Measurements from ENCODE around the gene NAXE.
A peak's percentile ranks its signal among the peaks of the same experiment; 100 is the strongest.
"Not testable (repeated sequence)": the region's sequence is repeated elsewhere in the genome, so short reads cannot be mapped to it uniquely, and the experiment has no call there.

NAXE gene

DNA sequence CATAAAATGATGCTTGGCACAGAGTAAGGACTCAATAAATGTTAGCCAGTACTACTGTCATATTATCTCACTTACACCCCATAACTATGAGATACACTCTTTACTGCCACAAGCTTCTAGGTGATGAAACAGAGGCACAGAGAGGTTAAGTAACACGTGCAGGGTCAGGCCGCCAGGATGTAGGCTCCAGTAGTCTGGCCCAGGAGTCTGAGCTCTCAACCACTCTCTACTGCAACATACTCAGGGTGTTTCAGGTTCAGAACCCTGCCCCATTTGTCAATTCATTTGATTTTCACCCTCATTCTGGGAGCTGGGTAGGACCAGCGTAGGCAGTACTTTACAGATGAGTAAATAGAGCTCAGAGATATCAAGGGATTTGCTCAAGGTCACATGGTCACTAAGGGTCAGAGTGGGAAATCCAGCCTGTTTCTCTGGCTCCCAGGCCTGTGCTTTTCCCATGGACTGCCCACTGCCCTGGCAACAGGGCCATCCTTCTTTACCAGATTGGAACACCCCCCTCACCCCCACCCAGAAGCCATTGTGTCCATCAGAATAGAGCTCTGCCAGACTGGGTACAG lies 40.4 kb upstream of the NAXE start:
- DNase-seq (ENCODE audit: insufficient read length, low spot score): no peak
- FAIRE-seq: peak; percentile 26
- no peak for TF ChIP-seq POLR2AphosphoS5 (IDR thresholded peaks at IDR 0.05; ENCODE audit: low read depth, low read length)
- no peak for TF ChIP-seq PAX5 (IDR thresholded peaks at IDR 0.05; ENCODE audit: insufficient read depth, low read length, severe bottlenecking)
- TF ChIP-seq POU2F2 (IDR thresholded peaks at IDR 0.05; ENCODE audit: low read depth, low read length): no peak

DNA sequence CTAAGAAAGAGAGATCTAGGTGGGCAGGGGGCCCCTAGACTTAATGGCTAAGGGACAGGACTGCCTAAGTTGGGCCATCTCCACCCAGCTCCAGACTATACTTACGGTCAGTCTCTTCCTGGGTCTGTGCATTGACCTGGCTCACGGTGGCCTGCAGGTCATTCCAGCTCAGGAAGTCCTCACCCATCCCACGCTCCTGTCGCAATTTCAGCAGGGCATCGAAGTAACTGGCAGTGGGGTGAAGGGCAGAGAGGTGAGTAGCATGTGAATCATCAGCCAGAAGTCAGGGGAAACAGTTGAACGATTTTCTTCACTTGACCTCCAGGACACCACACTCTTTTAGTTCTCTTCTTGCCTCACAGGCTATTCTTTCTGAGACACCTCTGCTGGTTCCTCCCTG lies 39.7 kb upstream of the NAXE start:
- DNase-seq (ENCODE audit: insufficient read length, low spot score) (no peak), FAIRE-seq (peak; percentile 55)
- TF ChIP-seq POU2F2 (IDR thresholded peaks at IDR 0.05; ENCODE audit: low read depth, low read length) (no peak), POLR2AphosphoS5 (IDR thresholded peaks at IDR 0.05; ENCODE audit: low read depth, low read length) (no peak), TAF1 (IDR thresholded peaks at IDR 0.05; ENCODE audit: low read depth, low read length) (no peak), PAX5 (IDR thresholded peaks at IDR 0.05; ENCODE audit: insufficient read depth, low read length, severe bottlenecking) (no peak), SPI1 (IDR thresholded peaks at IDR 0.05; ENCODE audit: low read depth, low read length) (no peak), POLR2A (IDR thresholded peaks at IDR 0.05; ENCODE audit: low read depth, low read length) (no peak)

DNA sequence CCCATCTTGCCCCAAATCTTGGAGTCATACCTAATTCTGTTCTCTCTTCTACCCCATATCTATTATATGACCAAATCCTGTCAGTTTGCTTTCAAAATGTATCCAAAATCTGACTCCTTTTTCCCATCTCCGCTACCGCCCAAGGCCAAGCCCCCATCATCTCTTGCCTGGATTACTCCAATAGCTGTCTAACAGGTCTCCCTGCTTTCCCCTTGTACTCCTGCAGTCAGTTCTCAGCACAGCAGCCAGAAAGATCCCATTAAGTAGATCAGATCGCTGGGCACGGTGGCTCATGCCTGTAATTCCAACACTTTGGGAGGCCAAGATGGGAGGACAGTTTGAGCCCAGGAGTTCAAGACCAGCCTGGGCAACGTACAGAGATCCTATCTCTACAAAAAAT lies 39.1 kb upstream of the NAXE start:
- no peak for TF ChIP-seq TAF1 (IDR thresholded peaks at IDR 0.05; ENCODE audit: low read depth, low read length)
- DNase-seq (ENCODE audit: insufficient read length, low spot score) (no peak), FAIRE-seq (no peak)

DNA sequence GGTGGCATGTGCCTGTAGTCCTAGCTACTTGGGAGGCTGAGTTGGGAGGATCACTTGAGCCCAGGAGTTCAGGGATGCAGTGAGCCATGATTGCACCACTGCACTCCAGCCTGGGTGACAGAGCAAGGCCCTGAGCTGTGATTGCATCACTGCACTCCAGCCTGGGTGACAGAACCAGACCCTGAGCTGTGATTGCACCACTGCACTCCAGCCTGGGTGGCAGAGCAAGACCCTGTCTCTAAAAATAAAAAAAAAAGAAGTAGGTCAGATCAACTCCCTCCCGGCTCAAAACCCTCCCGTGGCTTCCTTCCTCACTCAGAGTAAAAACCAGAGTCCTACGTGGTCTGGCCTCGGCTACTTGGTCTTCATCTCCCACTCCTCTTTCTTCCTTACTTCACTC lies 38.6 kb upstream of the NAXE start:
- FAIRE-seq; DNase-seq (ENCODE audit: insufficient read length, low spot score): not testable (repeated sequence)

DNA sequence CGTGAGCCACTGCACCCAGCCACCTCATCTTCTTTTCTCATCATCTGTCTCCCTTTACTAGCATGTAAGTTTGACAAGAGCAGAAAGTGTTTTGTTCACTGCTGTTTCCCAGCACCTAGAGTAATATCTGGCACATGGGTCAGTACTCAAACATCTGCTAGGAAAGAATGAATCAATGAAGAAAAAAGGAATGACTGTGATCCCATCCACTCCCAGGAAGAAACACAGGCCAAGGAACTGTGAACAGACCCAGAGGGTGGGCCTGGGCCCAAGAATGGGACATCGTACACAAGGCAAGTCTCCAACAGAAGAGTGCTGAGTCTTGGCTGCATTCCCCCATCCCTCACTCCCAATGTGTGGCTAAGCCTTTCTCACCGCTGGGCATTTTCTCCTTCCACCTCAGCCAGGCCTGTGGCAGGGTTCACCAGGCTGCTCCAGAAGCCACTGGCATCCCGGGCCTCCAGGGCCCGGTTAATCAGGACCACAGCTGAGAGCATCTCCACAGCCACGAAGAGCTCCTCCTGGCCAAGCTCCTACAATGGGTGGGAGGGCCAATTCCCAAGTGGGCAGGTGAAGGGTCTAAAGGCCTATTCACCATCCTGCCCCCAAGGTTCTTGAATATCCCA lies 37.6 kb upstream of the NAXE start:
- no peak for DNase-seq (ENCODE audit: insufficient read length, low spot score)
- TF ChIP-seq POLR2AphosphoS5 (IDR thresholded peaks at IDR 0.05; ENCODE audit: low read depth, low read length) (no peak), TAF1 (IDR thresholded peaks at IDR 0.05; ENCODE audit: low read depth, low read length) (no peak), POU2F2 (IDR thresholded peaks at IDR 0.05; ENCODE audit: low read depth, low read length) (no peak), POLR2A (IDR thresholded peaks at IDR 0.05; ENCODE audit: low read depth, low read length) (no peak), PAX5 (IDR thresholded peaks at IDR 0.05; ENCODE audit: insufficient read depth, low read length, severe bottlenecking) (no peak), SPI1 (IDR thresholded peaks at IDR 0.05; ENCODE audit: low read depth, low read length) (no peak)
- FAIRE-seq: no peak

DNA sequence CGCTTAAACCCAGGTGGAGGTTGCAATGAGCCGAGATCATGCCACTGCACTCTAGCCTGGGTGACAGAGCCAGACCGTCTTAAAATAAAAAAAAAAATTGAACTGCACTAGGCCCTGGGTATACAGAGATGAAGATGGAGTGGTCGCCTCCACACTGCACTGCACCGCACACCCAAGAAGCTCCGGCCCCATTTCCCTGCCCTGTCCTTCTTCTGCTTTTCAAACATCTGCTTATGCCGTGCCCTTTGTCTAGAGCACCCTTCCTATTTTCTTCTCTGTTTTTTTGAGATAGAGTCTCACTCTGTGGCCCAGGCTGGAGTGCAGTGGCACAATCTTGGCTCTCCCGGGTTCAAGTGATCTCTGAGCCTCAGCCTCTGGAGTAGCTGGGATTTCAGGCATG lies 36.6 kb upstream of the NAXE start:
- no peak for DNase-seq (ENCODE audit: insufficient read length, low spot score)
- no peak for FAIRE-seq
- TF ChIP-seq POLR2AphosphoS5 (IDR thresholded peaks at IDR 0.05; ENCODE audit: low read depth, low read length) (no peak), SPI1 (IDR thresholded peaks at IDR 0.05; ENCODE audit: low read depth, low read length) (no peak), POLR2A (IDR thresholded peaks at IDR 0.05; ENCODE audit: low read depth, low read length) (no peak), POU2F2 (IDR thresholded peaks at IDR 0.05; ENCODE audit: low read depth, low read length) (no peak), PAX5 (IDR thresholded peaks at IDR 0.05; ENCODE audit: insufficient read depth, low read length, severe bottlenecking) (no peak), TAF1 (IDR thresholded peaks at IDR 0.05; ENCODE audit: low read depth, low read length) (no peak)

DNA sequence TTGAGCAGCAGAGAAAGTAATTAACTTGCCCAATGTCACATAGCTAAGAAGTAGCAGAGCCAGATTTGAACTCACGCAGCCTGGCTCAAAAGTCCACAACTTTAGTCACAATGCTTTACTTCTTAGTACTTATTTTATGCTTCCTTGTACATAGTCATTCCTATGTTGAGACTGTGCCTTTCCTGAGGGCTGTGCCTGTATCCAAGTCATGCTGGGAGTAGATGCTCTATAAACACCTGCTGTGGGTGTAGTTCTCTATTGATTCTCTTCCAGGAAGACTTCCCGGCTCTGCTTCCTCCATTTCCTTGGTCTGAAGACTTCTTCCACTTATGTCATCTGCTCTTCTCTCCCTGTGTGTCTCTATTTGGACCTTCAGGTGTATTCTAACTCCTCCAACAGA lies 35.9 kb upstream of the NAXE start:
- no peak for TF ChIP-seq POLR2A (IDR thresholded peaks at IDR 0.05; ENCODE audit: low read depth, low read length)
- no peak for TF ChIP-seq SPI1 (IDR thresholded peaks at IDR 0.05; ENCODE audit: low read depth, low read length)
- TF ChIP-seq POU2F2 (IDR thresholded peaks at IDR 0.05; ENCODE audit: low read depth, low read length): no peak
- TF ChIP-seq PAX5 (IDR thresholded peaks at IDR 0.05; ENCODE audit: insufficient read depth, low read length, severe bottlenecking): no peak
- TF ChIP-seq POLR2AphosphoS5 (IDR thresholded peaks at IDR 0.05; ENCODE audit: low read depth, low read length): no peak
- no peak for TF ChIP-seq TAF1 (IDR thresholded peaks at IDR 0.05; ENCODE audit: low read depth, low read length)
- DNase-seq (ENCODE audit: insufficient read length, low spot score): no peak
- no peak for FAIRE-seq

DNA sequence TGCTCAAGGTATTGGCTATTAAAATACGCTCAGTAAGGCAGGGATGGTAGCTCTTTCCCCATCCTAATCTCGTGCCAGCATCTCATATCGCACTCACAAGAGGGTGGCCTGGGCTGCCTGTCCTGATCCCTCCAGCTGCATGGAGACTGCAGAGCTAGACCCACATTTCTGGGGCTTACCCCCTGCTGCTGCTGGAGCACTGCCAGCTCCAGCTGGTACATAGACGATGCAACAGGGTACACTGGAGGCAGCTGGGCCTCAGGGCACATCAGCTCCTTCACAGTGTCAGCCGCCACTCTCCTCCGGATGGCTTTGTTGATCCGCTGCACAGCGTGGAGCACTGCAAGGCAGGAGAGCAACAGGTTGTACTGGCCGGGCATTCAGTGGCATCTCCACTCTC lies 35.2 kb upstream of the NAXE start:
- FAIRE-seq: no peak
- no peak for DNase-seq (ENCODE audit: insufficient read length, low spot score)
- TF ChIP-seq POLR2A (IDR thresholded peaks at IDR 0.05; ENCODE audit: low read depth, low read length) (no peak), TAF1 (IDR thresholded peaks at IDR 0.05; ENCODE audit: low read depth, low read length) (no peak), POU2F2 (IDR thresholded peaks at IDR 0.05; ENCODE audit: low read depth, low read length) (no peak), POLR2AphosphoS5 (IDR thresholded peaks at IDR 0.05; ENCODE audit: low read depth, low read length) (no peak), PAX5 (IDR thresholded peaks at IDR 0.05; ENCODE audit: insufficient read depth, low read length, severe bottlenecking) (no peak), SPI1 (IDR thresholded peaks at IDR 0.05; ENCODE audit: low read depth, low read length) (no peak)

DNA sequence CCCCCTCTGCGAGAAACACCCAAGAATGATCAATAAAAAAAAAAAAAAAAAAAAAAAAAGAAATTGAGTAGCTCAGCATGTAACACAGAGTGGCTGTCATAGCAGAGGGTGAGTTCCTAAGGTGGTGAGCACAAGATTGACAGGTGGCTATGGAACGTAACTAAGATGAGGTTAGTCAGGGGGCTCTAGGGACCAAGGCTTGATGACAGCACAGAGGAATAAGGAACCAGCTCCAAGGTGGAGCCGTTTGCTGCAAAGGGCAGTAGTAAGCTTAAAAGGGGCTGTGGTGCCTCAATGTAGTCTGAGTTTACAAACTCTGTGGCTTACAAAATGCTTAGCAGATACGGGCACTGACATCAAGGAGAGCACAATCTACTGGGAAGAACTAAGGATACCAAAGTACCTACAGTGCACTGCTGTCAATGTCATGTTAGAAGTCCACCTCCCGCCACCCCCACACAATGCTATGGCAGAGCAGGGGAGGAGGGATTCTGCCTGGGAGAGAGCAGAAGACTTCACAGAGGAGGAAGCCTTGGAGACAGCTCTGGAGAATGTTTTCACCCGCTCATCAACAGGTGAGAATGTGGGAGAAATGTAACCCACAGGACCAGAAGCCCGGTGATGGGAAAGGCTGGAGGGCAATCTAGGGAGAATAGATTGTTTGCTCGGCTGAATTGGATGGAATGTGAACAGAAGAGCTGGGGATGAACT lies 32.3 kb upstream of the NAXE start:
- FAIRE-seq (no peak), DNase-seq (ENCODE audit: insufficient read length, low spot score) (no peak)
- TF ChIP-seq PAX5 (IDR thresholded peaks at IDR 0.05; ENCODE audit: insufficient read depth, low read length, severe bottlenecking): no peak
- no peak for TF ChIP-seq SPI1 (IDR thresholded peaks at IDR 0.05; ENCODE audit: low read depth, low read length)
- no peak for TF ChIP-seq POLR2A (IDR thresholded peaks at IDR 0.05; ENCODE audit: low read depth, low read length)

DNA sequence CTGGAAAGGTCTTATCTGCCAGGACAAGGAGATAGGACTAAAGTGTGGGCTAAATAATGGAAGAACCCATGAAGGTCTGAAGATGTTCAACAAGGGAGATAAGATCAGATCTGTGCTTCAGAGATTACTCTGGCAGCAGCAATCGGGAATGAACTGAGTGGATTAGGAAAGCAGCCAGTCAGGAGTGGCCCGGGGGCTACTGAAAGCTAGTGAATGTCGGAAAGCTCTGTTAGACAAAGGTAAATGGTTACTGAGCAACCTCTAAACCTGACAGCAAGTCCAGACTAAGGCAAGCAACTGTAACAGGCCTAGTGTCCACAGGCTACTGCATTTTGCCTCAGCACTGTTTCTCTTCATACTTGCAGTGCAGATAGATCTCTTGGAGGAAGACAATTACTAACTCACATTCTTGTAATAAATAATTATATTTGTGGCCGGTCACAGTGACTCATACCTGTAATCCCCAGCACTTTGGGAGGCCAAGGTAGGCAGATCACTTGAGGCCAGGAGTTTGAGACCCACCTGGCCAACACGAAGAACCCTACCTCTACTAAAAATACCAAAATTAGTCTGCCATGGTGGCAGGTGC lies 31.7 kb upstream of the NAXE start:
- FAIRE-seq (no peak), DNase-seq (ENCODE audit: insufficient read length, low spot score) (no peak)
- TF ChIP-seq SPI1 (IDR thresholded peaks at IDR 0.05; ENCODE audit: low read depth, low read length) (no peak), POLR2AphosphoS5 (IDR thresholded peaks at IDR 0.05; ENCODE audit: low read depth, low read length) (no peak), PAX5 (IDR thresholded peaks at IDR 0.05; ENCODE audit: insufficient read depth, low read length, severe bottlenecking) (no peak), TAF1 (IDR thresholded peaks at IDR 0.05; ENCODE audit: low read depth, low read length) (no peak), POLR2A (IDR thresholded peaks at IDR 0.05; ENCODE audit: low read depth, low read length) (no peak), POU2F2 (IDR thresholded peaks at IDR 0.05; ENCODE audit: low read depth, low read length) (no peak)

All from GM12891 (cell line).